ENCODE results near the gene ADAP1.
"Not testable (repeated sequence)": the region's sequence is repeated elsewhere in the genome, so short reads cannot be mapped to it uniquely, and the experiment has no call there.

ADAP1 gene, protein sequence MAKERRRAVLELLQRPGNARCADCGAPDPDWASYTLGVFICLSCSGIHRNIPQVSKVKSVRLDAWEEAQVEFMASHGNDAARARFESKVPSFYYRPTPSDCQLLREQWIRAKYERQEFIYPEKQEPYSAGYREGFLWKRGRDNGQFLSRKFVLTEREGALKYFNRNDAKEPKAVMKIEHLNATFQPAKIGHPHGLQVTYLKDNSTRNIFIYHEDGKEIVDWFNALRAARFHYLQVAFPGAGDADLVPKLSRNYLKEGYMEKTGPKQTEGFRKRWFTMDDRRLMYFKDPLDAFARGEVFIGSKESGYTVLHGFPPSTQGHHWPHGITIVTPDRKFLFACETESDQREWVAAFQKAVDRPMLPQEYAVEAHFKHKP

GRCh38 chr7:954330-955238 is at the start of gene ADAP1:
Gene ADAP1 (minus strand): TSS chr7:954680. CDS start chr7:954477, 203 bp downstream.
- H3K4me3 Mint-ChIP-seq = peak within 1 kb of the TSS; percentile 66
- H3K27me3 Mint-ChIP-seq = peaks cover 3% of the 10 kb centered on the region
- H3K9me3 Mint-ChIP-seq = no peaks in the 10 kb centered on the region
- H3K27ac Mint-ChIP-seq = peak within 1 kb of the TSS; percentile 45
- peaks cover 22% of the 10 kb centered on the region for H3K4me1 Mint-ChIP-seq (ENCODE audit: low read depth)
- H3K36me3 Mint-ChIP-seq (ENCODE audit: low read depth) = peaks cover 8% of the 10 kb centered on the region

DNA sequence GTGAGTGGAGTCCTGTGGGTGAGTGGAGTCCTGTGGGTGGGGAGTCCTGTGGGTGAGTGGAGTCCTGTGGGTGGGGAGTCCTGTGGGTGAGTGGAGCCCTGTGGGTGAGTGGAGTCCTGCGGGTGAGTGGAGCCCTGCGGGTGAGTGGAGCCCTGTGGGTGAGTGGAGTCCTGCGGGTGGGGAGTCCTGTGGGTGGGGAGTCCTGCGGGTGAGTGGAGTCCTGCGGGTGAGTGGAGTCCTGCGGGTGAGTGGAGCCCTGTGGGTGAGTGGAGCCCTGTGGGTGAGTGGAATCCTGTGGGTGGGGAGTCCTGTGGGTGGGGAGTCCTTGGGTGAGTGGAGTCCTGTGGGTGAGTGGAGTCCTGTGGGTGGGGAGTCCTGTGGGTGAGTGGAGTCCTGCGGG is 48.0 kb upstream of the ADAP1 start:
- H3K27me3 Mint-ChIP-seq; H3K36me3 Mint-ChIP-seq (ENCODE audit: low read depth); H3K4me1 Mint-ChIP-seq (ENCODE audit: low read depth); H3K9me3 Mint-ChIP-seq; H3K4me3 Mint-ChIP-seq; H3K27ac Mint-ChIP-seq: not testable (repeated sequence)

DNA sequence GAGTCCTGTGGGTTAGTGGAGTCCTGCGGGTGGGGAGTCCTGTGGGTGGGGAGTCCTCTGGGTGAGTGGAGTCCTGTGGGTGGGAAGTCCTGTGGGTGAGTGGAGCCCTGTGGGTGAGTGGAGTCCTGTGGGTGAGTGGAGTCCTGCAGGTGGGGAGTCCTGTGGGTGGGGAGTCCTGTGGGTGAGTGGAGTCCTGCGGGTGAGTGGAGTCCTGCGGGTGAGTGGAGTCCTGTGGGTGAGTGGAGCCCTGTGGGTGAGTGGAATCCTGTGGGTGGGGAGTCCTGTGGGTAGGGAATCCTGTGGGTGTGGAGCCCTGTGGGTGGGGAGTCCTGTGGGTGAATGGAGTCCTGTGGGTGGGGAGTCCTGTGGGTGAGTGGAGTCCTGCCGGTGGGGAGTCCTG is 47.5 kb upstream of the ADAP1 start:
- not testable (repeated sequence) for H3K27ac Mint-ChIP-seq; H3K27me3 Mint-ChIP-seq; H3K9me3 Mint-ChIP-seq; H3K4me1 Mint-ChIP-seq (ENCODE audit: low read depth); H3K36me3 Mint-ChIP-seq (ENCODE audit: low read depth); H3K4me3 Mint-ChIP-seq

- H3K27ac Mint-ChIP-seq = not testable (repeated sequence)
These were observed 46.7 kb upstream of the ADAP1 start for GRCh38 chr7:1001069-1001770.

DNA sequence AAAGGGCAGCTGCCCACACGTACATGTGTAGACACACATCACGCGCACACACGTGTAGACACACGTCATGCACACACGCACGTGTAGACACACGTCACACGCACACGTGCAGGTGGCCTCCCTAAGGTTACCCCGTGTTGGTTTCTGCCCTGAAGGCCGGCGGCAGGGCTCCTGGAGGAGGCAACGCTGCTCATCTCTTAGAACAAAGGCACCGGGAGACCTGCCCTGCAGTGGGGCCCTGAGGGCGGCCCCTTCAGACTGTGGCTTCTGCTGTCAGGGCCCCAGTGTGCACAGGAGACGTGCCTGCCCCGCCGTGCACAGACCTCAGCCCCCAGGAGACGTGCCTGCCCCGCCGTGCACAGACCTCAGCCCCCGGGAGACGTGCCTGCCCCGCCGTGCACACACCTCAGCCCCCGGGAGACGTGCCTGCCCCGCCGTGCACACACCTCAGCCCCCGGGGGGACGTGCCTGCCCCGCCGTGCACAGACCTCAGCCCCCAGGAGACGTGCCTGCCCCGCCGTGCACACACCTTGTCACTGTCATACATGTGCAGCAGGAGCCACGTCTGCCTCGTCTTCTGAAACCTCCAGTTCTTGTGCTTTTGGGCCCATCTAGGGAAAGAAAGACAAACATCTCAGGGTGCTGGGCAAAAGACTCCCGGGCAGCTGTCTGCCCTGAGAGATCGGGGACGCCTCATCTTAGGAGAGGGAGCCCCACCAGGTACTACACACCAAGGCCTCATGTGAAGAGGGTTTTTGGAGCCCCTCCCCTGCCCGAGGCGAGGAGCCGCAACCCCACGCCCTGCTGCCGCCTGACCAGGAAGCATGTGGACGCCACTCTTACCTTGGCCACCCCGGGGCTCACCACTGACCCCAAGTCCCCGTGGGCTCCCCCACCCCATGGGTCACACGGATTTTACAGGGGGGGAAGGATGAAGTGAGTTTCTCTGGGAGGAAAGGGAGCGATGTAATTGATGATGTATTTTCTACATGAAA is 45.8 kb upstream of the ADAP1 start:
- no peak overlapping the region for H3K27ac Mint-ChIP-seq
- peaks cover 3% of the 10 kb centered on the region for H3K4me1 Mint-ChIP-seq (ENCODE audit: low read depth)
- H3K36me3 Mint-ChIP-seq (ENCODE audit: low read depth) = no peaks in the 10 kb centered on the region
- no peaks in the 10 kb centered on the region for H3K9me3 Mint-ChIP-seq
- no peaks in the 10 kb centered on the region for H3K27me3 Mint-ChIP-seq
- no peak overlapping the region for H3K4me3 Mint-ChIP-seq

More at GRCh38 chr7:1001069-1001770, 46.7 kb upstream of the ADAP1 start:
- H3K27me3 Mint-ChIP-seq; H3K36me3 Mint-ChIP-seq (ENCODE audit: low read depth); H3K9me3 Mint-ChIP-seq; H3K4me1 Mint-ChIP-seq (ENCODE audit: low read depth); H3K4me3 Mint-ChIP-seq: not testable (repeated sequence)

GRCh38 chr7:999149-999879 is 44.8 kb upstream of the ADAP1 start:
- H3K36me3 Mint-ChIP-seq (ENCODE audit: low read depth) = no peaks in the 10 kb centered on the region
- no peaks in the 10 kb centered on the region for H3K27me3 Mint-ChIP-seq
- peaks cover 3% of the 10 kb centered on the region for H3K4me1 Mint-ChIP-seq (ENCODE audit: low read depth)
- no peak overlapping the region for H3K4me3 Mint-ChIP-seq
- H3K27ac Mint-ChIP-seq = no peak overlapping the region
- H3K9me3 Mint-ChIP-seq = no peaks in the 10 kb centered on the region

- Mint-ChIP-seq H3K27me3 (no peaks in the 10 kb centered on the region), H3K36me3 (ENCODE audit: low read depth) (no peaks in the 10 kb centered on the region), H3K4me3 (no peak overlapping the region), H3K9me3 (no peaks in the 10 kb centered on the region), H3K4me1 (ENCODE audit: low read depth) (peaks cover 6% of the 10 kb centered on the region), H3K27ac (no peak overlapping the region)
These were observed 43.2 kb upstream of the ADAP1 start for GRCh38 chr7:997404-998395.

DNA sequence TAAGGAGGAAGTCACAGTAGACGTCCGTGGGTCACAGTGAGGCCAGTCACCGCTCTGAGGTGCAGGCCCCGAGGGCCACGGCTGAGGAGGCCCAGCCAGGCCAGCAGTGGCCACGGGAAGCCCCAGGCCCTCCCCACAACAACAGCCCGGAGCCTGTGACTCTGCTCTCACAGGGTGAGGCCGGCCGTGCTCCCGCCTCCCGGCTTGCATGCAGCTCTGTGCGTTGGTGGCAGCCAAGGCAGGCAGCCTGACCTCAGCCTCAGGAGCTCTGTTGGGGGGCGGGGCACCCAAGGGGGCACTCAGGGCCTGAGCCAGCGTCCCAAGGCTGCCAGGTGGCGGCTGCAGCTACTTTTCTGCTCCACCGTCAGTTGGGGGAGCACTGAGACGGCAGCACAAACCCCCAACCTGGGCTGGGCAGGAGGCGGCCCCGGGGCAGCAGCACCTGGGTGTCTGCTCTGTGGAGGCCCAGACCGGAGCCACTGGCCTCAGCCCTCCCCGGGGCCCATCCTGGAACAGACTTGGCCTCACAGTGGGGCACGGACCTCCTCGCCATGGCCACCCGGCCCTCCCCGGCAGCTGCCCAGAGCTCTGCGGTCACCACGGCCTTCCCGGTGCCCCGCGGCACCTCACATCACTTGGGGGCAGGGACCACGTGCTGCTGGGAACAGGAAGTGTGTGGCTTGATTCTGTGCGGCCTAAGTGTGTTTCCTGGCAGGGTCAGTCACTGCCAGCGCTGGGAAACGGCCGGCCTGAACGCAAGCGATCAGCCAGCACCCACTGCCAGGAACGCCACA is 41.8 kb upstream of the ADAP1 start:
- H3K9me3 Mint-ChIP-seq = no peaks in the 10 kb centered on the region
- no peaks in the 10 kb centered on the region for H3K27me3 Mint-ChIP-seq
- peaks cover 6% of the 10 kb centered on the region for H3K4me1 Mint-ChIP-seq (ENCODE audit: low read depth)
- H3K4me3 Mint-ChIP-seq = no peak overlapping the region
- H3K27ac Mint-ChIP-seq = no peak overlapping the region
- no peaks in the 10 kb centered on the region for H3K36me3 Mint-ChIP-seq (ENCODE audit: low read depth)

DNA sequence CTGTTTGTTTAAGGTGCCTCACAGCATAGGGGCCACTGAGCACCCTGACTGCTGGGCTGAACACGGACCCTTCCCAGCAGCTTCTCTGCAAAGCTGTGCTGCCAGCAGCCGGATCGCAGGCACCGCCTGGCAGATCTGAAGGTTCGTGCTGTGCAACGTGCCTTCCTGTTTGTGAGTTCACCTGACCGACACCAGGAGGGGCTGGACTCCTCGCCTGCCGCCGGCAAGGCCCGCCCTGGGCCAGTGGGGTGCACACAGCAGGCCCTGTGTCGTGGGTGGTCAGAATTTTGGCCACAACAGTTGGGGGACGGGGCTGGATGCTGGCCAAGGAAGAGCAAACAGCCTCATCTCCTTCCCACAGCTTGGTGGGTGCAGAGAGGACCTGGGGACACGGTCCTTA is 41.1 kb upstream of the ADAP1 start:
- H3K4me1 Mint-ChIP-seq (ENCODE audit: low read depth) = peaks cover 6% of the 10 kb centered on the region
- no peaks in the 10 kb centered on the region for H3K9me3 Mint-ChIP-seq
- no peak overlapping the region for H3K4me3 Mint-ChIP-seq
- no peaks in the 10 kb centered on the region for H3K27me3 Mint-ChIP-seq
- H3K27ac Mint-ChIP-seq = no peak overlapping the region
- H3K36me3 Mint-ChIP-seq (ENCODE audit: low read depth) = no peaks in the 10 kb centered on the region

DNA sequence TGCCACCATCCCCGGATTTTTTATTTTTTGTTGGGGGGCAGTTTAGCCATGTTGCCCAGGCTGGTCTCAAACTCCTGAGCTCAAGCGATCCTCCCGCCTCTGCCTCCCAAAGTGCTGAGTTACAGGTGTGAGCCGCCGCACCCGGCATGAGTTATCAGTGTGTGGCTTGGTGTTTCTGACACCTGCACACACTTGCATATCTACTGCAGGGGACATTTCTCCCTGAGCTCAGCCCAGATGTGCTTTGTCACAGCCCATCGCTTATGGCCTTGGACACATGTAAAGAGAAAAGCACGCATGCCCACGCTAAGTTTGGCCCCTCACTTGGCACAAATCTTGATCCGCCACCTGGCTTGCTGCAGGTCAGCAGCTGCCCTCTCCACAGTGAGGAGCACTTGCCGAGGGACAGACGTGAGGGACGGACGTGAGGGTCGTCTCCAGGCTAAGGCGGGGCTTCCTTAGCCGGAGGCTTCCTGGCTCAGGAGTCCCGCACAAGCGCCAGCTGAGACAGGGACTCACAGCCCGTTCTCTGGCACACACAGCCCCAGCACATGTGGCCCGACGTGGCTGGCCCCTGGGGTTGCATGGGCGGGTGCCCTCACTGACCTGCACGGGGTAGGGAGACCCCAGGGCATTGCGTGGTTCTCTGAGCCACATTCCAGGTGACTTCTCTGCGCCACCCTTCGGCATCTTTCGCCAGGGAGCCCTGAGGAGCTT is 40.3 kb upstream of the ADAP1 start:
- Mint-ChIP-seq H3K27ac (no peak overlapping the region), H3K36me3 (ENCODE audit: low read depth) (no peaks in the 10 kb centered on the region), H3K27me3 (no peaks in the 10 kb centered on the region), H3K9me3 (no peaks in the 10 kb centered on the region), H3K4me1 (ENCODE audit: low read depth) (peaks cover 6% of the 10 kb centered on the region), H3K4me3 (no peak overlapping the region)

GRCh38 chr7:992709-993607 is 38.5 kb upstream of the ADAP1 start:
- Mint-ChIP-seq H3K9me3 (no peaks in the 10 kb centered on the region), H3K27ac (no peak overlapping the region)

More at GRCh38 chr7:992709-993607, 38.5 kb upstream of the ADAP1 start:
- H3K36me3 Mint-ChIP-seq (ENCODE audit: low read depth) = no peaks in the 10 kb centered on the region
- peaks cover 6% of the 10 kb centered on the region for H3K4me1 Mint-ChIP-seq (ENCODE audit: low read depth)
- no peak overlapping the region for H3K4me3 Mint-ChIP-seq
- no peaks in the 10 kb centered on the region for H3K27me3 Mint-ChIP-seq

Data from stimulated activated naive CD8-positive, alpha-beta T cell treated with anti-CD3 and anti-CD28 coated beads, Interleukin-15, Interleukin-2, amounts not matched to agents 100 ng/mL and 50 ng/mL, for 24 hours (primary cell).